Lung (tissue), 12 donors: ENCODE data around the gene LCP2. TPM values are rescaled to one million over a fixed set of nuclear protein-coding genes. Genes with fewer than 3 reads are reported as not detected.
A peak's percentile ranks its signal among the peaks of the same experiment; 100 is the strongest.

ENCODE experiments used
- ATAC-seq: fragments of 200-7000 bp; cut with Tn5 transposase; one replicate; pipeline ENCODE4 v1.9.1; 2020; ENCODE audit warnings: moderate number of reproducible peaks; ENCODE audit not compliant: insufficient read depth, low FRiP score
- DNase-seq, 3 donors: peaks; one replicate each; pipeline ENCODE4 v3.0.0-alpha.2; 2013 to 2017
- H3K27ac ChIP-seq, 2 donors: one replicate each; pipeline ENCODE4 v1.5.1; 2013; ENCODE audit warnings: mild to moderate bottlenecking in 2 of 2, moderate library complexity in 2 of 2, control low read depth in 1 of 2, inconsistent platforms in 1 of 2, low read depth in 1 of 2, low read length in 1 of 2
- H3K27me3 ChIP-seq, 3 donors: one replicate each; pipeline ENCODE4 v1.5.1; 2013; ENCODE audit warnings: low read length in 2 of 3; ENCODE audit not compliant: control insufficient read depth in 3 of 3, insufficient read depth in 3 of 3
- H3K36me3 ChIP-seq, 4 donors: one replicate each; pipeline ENCODE4 v1.5.1; 2013; ENCODE audit warnings: low read length in 4 of 4, mild to moderate bottlenecking in 1 of 4, moderate library complexity in 1 of 4; ENCODE audit not compliant: control insufficient read depth in 4 of 4, insufficient read depth in 4 of 4
- H3K4me1 ChIP-seq, 5 donors: one replicate each; pipeline ENCODE4 v1.5.1; 2013; ENCODE audit warnings: low read length in 5 of 5, mild to moderate bottlenecking in 2 of 5, moderate library complexity in 1 of 5; ENCODE audit not compliant: control insufficient read depth in 5 of 5, insufficient read depth in 5 of 5
- H3K4me3 ChIP-seq: one replicate; pipeline ENCODE4 v1.5.1; 2013; ENCODE audit warnings: mild to moderate bottlenecking, control low read depth, moderate library complexity
- H3K9ac ChIP-seq, 2 donors: one replicate each; pipeline ENCODE4 v1.5.1; 2013; ENCODE audit warnings: low read length in 2 of 2, control low read depth in 1 of 2; ENCODE audit not compliant: insufficient read depth in 1 of 2
- H3K9me3 ChIP-seq, 4 donors: one replicate each; pipeline ENCODE4 v1.5.1; 2013; ENCODE audit warnings: low read length in 3 of 4, mild to moderate bottlenecking in 1 of 4, moderate library complexity in 1 of 4; ENCODE audit not compliant: control insufficient read depth in 4 of 4, insufficient read depth in 3 of 4
- WGBS, 2 donors: extraction: QIAGEN DNeasy Blood & Tissue Kit; methylation state at CpG; one replicate each; pipeline ENCODE4 v1.1.7; 2013; 5-methylcytosine and 5-hydroxymethylcytosine counted together
- polyA plus RNA-seq, 2 donors: library from polyadenylated mRNA; stranded (reverse); fragments of 200-250 nt; gene quantifications; one replicate each; pipeline ENCODE4 v1.2.1, GENCODE V29; 2013
- total RNA-seq, 2 donors: library from RNA; depleted of rRNA in 1 of 2; stranded (reverse); fragments of >200 nt in 1 of 2; gene quantifications; one replicate each; pipeline ENCODE4 v1.2.1, GENCODE V29; 2014 to 2021
- TF ChIP-seq, protein P1 (sequence below): IDR thresholded peaks from 2 replicates; pipeline ENCODE4 v1.5.1; 2012; ENCODE audit warnings: mild to moderate bottlenecking; ENCODE audit errors: control extremely low read depth, extremely low read depth
- donor health status: control.
- donor health status: control.
- donor health status: Bipolar disorder and iron deficiency.
- donor health status: healthy.
- donor health status: DM: yes; HTN: yes; CAD: no.

Gene LCP2
- total and polyA plus RNA-seq, 4 donors = 15.6 to 127 (median 56.0) TPM

DNA sequence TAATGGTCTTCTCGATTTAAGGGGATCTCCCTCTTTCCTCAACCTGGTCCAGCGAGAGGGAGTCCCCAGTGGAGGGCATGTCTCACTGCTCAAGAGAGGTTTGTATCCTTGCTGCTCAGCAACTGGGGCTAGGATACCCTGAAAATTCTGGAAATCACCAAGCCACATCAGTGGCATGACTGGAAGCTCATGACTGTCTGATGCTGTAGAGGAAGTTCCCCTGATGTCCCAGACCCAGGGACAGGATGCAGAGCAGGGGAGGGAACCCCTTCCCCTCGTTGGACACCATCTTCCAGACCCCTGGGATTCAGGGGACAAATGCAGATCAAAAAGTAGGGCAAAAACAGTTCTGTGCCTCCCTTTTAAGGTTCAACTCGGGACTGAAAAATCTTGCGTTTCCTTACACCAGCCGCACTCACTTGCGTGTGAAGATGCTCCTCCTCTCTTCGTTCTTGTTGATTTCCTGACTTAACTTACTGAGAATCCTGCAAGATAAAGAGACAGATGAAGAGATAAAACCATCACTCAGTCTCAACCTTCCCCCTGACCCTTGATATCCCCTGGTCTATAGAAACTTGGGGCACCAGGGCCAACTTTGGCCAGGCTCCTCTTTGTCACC lies 22.1 kb downstream of the LCP2 start:
- Histone ChIP-seq H3K4me3 (no peak overlapping the region), H3K27me3 (peaks cover 0 to 2% (median 2%) of the 10 kb centered on the region in 3 donors), H3K9ac (no peak overlapping the region), H3K27ac (peak overlapping the region in 1 of 2 donors; percentile 28), H3K4me1 (peaks cover 0 to 24% (median 8%) of the 10 kb centered on the region in 5 donors), H3K9me3 (no peaks in the 10 kb centered on the region), H3K36me3 (peaks cover 0 to 17% (median 0%) of the 10 kb centered on the region in 4 donors)
- WGBS, 2 donors = 68 to 70% methylated on average over 8 of the region's 8 CpGs
- TF ChIP-seq, protein P1, sequence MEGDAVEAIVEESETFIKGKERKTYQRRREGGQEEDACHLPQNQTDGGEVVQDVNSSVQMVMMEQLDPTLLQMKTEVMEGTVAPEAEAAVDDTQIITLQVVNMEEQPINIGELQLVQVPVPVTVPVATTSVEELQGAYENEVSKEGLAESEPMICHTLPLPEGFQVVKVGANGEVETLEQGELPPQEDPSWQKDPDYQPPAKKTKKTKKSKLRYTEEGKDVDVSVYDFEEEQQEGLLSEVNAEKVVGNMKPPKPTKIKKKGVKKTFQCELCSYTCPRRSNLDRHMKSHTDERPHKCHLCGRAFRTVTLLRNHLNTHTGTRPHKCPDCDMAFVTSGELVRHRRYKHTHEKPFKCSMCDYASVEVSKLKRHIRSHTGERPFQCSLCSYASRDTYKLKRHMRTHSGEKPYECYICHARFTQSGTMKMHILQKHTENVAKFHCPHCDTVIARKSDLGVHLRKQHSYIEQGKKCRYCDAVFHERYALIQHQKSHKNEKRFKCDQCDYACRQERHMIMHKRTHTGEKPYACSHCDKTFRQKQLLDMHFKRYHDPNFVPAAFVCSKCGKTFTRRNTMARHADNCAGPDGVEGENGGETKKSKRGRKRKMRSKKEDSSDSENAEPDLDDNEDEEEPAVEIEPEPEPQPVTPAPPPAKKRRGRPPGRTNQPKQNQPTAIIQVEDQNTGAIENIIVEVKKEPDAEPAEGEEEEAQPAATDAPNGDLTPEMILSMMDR = no peak
- ATAC-seq = no peak
- DNase-seq = no peak

DNA sequence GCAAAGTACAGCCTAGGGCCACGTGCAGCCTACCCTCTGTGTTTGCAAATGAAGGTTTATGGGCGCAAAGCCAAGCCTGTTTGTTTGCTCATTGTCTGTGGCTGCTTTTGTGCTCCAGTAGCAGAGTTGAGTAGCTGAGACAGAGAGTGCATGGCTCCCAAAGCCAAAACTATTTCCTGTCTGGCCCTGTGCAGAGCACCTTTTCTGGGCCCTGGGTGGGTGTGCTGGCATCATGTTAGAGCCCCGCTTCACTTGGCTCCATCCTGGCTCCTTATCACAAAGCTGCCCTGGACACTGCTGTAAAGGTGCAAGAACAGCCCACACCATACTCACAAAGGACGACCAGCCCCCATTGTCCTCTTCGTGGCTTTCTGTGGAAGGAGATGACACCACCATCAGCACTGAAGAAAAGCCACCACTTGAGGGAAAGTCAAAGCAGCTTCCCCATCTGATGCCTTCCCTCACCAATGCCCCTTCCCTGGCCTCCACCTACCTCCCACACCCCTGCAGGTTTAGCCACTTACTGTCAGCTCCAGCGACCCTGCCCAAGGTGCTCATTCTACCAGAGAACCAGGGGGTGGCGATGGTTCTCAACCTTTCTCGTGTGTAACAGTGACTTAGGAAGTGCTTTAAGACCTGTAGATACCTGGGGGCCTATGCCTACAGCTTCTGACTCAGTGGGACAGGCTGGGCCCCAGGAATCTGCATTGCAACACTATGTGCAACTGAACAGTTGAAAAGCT lies 23.4 kb downstream of the LCP2 start:
- TF ChIP-seq, protein P1 = no peak
- H3K27me3 ChIP-seq = peaks cover 0 to 2% (median 2%) of the 10 kb centered on the region in 3 donors
- DNase-seq (peak in 2 of 3 donors; percentile 50 to 74), ATAC-seq (no peak)
- H3K27ac ChIP-seq = no peak overlapping the region
- no peaks in the 10 kb centered on the region for H3K9me3 ChIP-seq
- H3K4me1 ChIP-seq = peaks cover 0 to 21% (median 6%) of the 10 kb centered on the region in 5 donors
- WGBS, 2 donors = 63 to 65% methylated on average over 8 of the region's 8 CpGs
- no peak overlapping the region for H3K4me3 ChIP-seq
- no peak overlapping the region for H3K9ac ChIP-seq
- peaks cover 0 to 17% (median 0%) of the 10 kb centered on the region in 4 donors for H3K36me3 ChIP-seq

DNA sequence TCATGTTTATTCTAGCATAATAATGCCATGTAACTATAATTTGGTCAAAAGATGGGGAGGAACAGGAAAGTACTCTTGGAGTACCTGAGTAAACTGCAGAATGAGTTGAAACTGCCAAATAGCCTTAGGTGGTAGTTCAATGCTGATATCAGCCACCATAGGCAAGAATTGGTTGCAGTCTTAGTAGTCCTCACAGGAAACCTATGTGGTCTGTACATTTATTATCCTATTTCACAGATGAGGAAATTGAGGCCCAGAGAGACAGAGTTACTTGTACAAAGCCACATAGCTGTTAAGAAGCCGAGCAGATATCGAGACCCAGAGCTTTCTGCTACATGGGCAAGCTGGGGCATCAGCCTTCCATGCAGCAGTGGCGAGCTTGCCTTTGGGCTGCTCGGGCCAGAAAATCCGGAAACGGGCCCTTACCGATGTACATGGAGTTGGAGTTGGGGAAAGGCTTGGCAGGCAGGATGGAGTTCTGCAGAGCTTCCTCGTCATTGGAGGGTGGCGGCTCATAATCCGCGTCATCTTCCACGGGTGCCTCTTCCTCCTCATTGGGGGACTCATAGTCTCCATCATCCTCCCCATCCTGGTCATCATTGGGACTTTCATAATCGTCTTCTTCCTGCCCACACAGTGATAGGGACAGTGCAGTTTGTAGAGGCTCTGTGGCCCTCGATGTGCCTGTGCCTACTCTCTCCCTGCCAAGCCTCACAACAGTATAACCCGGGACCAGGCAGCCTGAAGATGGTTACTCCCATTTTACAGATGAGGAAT lies 27.1 kb downstream of the LCP2 start:
- Histone ChIP-seq H3K9ac (no peak overlapping the region), H3K27me3 (peaks cover 0 to 9% (median 2%) of the 10 kb centered on the region in 3 donors), H3K9me3 (no peaks in the 10 kb centered on the region), H3K27ac (peak overlapping the region in 1 of 2 donors; percentile 33), H3K4me3 (no peak overlapping the region), H3K36me3 (peaks cover 0 to 19% (median 0%) of the 10 kb centered on the region in 4 donors), H3K4me1 (peaks cover 0 to 25% (median 6%) of the 10 kb centered on the region in 5 donors)
- no peak for DNase-seq
- 79 to 81% methylated on average over 15 of the region's 15 CpGs for WGBS, 2 donors
- ATAC-seq = no peak
- TF ChIP-seq, protein P1 = no peak
